GM18858 (cell line): ENCODE measurements around the gene NCOA7.
"Not testable (repeated sequence)": the region's sequence is repeated elsewhere in the genome, so short reads cannot be mapped to it uniquely, and the experiment has no call there.

Experiments used
- ATAC-seq: cut with Tn5 transposase; IDR thresholded peaks from one replicate; pipeline ENCODE4 v1.9.1; 2021; ENCODE audit not compliant: unreplicated experiment

The NCOA7 gene

DNA sequence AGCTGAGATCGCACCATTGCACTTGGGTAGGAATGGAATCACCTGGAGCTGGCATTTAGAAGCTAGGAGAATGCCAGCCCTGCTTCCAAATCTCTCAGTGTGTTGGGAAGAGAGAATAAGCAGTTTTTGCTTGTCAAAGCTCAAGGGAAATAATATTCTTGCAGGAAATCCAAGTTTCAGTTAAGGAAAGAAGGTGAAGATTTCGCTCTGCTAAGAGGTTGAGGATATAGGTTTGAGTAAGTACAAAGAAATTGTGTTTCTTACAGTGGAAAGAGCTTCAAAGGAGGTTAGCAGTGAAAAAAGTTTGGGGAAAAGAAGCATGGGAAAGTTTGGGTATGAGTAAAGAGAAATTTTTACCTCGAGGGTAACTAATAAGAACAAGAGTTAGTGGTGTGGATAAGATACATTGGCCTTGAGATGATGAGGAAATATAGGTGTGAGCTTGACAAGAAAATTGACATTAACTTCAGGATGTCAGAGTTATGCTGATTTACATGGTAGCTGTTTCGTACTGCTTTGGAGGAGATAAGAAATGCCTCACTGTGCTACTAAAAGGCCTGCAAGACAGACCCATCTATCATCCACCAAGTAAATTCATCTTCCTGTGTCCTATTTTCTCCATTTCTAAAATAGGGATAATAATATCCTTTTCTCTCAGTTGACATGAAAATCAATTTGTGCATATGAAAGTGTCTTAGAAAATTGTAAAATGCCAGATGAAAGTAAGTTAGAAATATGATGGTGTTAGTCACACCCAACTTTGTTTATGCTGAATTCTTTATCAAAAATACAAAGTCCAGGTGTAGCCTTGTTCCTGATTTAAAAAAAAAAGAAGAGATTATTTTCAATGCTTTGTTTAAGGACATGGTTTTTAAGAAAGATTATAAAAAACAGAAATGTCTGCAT, 153.0 kb downstream of the NCOA7 start:
- ATAC-seq = no peak

DNA sequence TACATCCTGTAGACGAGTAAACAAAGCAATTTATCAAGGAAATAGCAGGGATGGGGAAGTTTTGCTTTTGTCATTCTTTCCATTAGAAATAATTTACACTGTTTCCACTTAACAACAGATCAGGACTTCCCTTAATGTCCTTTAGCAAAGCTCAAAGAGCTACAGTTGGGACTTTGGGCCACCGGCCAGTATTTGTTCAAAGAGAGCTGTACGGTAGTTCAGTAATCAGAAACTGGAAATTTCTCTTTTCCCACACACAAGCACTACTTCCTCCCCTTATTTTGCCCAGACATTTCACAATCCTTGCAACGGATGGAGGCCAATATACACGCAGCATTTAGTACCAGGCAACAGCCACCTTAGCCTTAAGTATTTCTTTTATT, 153.7 kb downstream of the NCOA7 start:
- ATAC-seq = no peak

DNA sequence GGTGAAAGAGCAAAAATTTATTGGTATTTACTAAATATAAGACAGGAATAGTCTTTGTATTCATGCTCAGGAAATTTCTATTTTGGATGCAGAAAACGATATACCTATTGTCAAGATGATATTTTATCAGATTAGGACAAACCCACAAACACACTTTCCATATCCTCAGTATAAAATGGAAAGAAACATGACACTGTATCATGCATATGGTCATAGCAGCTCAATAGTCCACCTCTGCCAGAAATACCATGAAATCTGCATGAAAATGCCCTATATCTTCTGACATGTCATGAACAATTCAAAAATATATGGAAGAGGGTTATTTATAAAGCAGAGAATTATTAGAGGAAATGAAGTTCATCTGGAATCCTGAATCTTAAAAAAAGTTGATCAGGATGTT, 154.1 kb downstream of the NCOA7 start:
- ATAC-seq = no peak

DNA sequence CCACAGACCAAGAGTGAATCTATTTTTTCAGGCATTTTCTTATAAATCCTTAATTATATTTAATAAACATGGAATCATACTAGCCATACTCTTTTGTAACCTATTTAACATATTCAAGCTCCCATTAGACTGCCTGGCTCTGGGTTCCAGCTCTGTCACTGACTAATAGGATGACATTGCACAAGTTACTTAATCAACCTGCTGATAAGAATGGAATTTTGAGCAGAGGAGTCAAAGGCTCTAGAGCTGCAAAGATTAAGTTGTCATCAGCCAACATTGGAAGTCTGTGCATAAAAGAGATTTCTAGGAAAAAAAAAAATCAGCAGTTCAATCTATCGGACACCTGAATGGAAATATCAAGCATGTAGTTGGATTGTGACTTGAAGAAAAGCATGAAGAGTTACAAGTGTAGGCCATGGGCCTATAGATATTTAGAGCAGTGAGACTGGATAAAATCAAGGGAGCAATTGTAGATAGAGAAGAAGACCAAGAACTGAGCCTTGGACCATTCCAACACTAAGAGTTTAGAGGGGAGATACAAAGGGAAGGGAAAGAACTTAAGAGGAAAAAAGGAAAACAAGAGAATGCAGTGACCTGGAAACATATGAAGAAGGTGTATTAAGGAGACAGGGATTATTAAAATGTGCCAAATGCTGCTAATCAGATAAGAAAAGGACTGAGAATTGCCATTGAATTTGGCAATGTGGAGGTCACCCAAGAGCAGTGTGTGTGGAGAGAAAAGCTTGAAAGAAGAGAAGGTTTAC, 154.8 kb downstream of the NCOA7 start:
- no peak for ATAC-seq

DNA sequence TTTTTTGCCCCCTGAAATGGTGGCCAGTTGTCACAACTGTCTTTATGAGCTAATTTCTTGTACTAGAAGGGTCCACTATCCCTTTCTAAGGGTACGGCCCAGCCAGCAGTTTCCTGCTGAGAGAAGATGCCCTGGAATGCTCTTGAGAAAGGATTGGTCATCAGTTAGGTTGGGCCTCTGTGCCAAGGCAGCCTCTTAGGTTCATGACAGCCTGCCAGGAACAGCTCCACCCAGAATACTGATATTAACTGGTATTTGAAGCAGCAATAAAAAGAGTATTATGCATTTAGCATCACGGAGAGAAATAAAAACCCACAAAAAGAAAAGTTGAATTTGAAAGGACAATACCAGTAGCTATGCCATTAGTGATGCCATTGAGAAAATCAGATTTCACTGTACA, 156.9 kb downstream of the NCOA7 start:
- ATAC-seq = no peak

DNA sequence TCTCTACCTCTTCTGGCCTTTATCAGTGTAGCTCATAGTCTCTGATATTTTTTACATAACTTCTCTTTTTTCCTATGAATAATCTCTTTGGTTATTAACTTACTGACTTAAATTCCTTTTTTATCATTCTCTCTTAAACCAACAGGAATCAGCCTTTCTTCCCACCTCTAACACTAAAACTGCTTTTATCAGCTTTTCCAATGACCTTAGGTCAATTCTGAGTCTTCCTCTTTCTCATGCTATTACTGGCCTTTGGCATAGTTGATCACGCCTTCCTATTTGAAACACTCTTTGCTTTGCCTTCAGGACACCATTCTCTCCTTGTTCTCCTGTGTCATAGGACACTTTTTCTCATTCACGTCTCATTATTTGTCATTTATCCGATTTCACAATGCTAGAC, 157.7 kb downstream of the NCOA7 start:
- ATAC-seq = no peak

DNA sequence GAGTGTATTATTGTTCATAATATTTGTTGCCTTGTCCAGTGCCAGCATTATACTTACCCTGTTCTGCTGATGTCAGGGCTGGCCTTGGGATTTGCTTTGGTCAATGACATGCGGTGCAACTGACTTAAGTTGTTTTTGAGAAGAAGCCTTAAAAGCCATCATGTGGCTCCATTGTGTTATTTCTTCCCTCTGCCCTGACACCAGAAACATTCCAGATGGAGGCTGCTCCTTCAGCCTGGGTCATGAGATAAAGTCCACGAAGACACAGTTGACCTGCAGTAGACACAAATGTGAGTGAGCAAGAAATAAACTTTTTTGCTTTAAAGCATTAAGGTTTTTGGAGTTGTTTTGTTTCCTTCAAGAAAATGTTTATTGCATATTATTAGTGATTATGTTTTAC, 158.3 kb downstream of the NCOA7 start:
- ATAC-seq = no peak

DNA sequence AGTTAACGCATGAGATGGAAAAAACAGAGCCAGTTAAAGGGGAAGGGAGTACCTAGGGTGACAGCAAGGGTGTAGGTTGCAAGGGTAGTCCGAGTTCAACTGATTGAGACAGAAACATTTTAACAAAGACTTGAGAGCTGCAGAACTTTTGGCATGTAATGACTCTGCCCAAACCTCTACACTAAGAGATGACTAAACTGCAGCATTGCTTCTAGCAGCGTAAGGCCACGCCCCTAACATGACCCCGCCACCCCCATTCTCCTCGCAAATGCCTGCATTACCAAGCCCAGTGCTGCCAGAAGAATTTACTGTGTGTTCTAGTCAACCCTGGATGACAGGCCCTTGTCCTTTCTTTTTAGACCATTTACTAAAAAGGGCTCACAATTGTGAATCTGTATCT, 159.5 kb downstream of the NCOA7 start:
- no peak for ATAC-seq

DNA sequence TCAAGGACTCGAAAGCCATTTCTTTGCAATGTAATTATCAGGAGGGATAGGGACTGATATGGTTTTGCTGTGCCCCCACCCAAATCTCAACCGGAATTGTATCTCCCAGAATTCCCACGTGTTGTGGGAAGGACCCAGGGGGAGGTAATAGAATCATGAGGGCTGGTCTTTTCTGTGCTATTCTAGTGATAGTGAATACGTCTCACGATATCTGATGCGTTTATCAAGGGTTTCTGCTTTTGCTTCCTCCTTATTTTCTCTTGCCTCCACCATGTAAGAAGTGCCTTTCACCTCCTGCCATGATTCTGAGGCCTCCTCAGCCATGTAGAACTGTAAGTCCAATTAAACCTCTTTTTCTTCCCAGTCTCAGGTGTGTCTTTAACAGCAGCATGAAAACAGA, 160.0 kb downstream of the NCOA7 start:
- not testable (repeated sequence) for ATAC-seq

DNA sequence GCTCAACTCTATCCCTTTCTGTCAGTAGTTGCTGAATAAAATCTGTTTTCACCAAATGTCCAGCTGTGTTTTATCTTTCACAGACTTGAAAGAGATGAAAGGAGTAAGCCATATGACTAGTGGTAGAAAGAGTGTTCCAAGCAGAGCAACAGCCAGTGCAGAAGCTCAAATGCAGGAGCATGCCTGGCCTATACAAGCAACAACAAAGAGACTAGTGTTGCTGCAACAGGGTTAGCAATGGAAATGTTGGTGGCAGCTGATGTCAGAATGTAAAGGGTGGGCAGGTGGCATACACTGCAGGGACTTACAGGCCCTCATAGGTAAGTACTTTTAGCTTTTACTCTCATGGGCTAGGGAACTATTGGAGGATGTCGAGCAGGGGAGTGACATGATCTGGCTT, 160.6 kb downstream of the NCOA7 start:
- no peak for ATAC-seq

DNA sequence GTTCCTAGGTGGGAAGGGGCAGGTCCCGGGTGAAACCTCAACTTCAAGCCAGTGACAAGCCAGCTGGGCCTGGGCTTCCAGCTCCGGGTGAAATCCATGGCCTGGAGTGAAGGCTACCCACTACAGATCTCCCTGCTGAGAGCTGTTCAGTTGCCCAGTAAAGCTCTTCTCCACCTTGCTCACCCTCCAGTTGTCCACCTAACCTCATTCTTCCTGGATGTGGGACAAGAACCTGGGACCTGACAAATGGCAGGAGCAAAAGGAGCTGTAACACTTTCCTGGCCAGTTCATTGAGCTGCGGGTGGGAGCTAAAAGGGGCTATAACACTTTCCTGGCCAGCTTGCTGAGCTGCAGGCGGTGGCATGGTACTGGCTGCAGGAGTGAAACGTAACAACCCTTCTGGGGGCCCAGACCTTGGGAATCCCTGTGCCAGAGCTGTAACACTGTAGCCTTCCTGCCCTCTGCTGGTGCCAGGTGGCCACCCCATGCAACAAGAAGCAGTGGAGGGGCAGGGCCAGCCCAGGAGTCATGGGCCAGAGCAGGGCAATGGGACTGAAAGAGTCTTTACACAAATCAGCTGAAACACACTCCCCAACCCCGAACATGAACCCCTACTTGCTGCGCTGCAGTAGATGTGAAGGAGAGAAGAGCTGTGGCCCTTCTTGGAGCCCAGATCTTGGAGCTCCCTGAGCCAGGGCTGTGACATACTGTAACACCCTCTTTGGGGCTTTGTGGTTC, 162.2 kb downstream of the NCOA7 start:
- ATAC-seq = no peak

DNA sequence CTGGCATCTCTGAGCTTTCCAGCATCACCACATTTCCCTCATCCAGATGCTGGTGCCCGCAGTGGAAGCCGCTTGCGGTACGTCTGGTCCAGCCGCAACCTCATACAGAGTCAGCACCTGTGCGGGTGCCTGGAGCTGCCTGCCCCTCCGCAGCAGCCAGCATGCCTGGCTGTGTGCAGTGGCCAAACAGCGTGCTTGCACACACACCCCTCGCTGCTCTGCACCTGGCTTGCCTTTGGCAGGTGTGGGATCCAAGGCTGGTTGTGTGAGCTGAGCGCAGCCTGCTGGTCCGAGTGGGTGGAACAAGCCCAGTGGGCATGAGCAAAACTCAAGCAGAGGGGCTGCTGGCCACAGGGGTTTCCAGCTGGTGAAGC, 162.7 kb downstream of the NCOA7 start:
- no peak for ATAC-seq

DNA sequence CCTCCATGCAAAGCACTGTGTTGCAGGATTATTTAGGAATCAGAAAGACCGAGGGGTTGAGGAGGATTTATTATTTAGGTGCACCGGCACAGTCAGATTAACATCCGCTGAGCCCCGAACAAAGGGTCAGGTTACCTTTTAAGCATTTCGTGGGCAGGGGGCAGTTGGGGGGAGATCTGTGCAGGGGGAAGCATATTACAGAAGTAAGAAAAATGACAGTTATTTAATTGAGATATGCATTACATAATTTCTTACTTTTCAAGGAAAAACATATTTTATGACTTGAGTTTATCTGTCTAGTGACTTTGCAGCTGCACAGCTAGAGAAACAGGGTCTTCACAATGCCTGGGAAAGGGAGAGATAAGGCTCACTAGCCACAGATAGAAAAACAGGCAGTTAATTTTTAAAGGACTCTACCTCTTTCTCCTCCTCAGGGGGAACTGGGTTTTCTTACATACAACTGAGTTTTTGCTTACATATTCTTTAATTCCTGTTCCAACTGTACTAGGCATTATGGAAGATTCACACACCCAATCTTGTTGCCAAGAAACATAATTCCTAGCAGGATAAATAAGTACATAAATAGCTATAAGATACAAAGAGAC, 164.1 kb downstream of the NCOA7 start:
- no peak for ATAC-seq

DNA sequence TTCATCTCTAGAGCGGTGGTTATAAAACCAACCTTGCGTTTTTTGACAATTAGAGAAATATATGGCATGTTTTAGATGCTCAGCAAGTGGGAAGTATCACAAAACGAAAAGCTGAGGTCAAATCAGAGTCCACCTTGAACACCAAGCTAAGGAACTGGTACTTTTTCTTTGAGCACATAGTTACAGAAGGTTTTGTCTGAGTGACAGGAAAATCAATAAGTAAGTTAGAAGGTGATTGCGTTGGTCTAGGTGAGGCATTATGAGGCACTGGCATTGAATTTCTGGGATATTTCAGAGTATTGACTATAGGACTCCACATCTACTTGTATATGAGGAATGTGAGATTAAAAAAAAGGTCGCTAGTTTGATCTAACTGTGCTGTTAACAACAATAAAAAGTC, 165.2 kb downstream of the NCOA7 start:
- no peak for ATAC-seq

DNA sequence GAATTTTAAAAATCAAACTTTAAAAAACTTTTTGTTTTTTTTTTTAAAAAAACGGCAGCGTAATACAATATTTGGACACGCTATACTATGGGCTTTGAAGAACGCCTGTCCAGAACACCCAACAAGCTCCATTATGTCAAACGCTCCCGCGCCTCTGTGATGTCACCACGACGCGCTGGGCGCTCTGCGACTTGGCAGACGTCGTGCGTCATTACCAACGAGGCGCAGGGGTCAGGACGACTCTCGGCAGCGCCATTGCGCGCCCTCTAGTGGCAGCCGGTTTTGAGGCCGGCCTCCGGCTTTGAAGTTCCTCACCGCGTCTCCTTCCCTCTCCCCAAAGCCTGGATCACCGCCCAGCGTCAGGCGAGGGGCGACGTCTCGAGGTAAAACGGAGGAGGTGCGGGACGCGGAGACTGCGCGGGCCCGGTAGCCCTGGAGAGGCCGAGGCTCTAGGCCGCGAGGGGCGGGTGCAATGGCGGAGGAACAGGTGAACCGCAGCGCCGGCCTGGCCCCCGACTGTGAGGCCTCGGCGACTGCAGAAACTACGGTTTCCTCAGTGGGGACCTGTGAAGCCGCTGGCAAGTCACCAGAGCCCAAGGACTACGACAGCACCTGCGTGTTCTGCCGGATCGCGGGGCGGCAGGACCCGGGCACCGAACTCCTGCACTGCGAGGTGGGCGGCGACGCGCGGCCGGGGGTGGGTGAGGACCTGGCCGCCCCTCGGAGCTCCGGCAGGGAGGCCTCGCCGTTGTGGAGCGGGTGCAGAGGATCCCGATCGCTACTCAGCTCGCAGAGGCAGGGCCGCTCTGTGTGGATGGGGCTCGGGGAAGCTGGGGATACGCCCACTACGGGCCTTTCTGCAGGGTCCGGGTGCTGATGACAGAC, 166.0 kb downstream of the NCOA7 start, which contains the start of gene HINT3:
TSS of gene HINT3 (plus strand) at position 265 of the 885 bp plus-strand sequence. CDS start at position 473, 208 bp downstream.
- peak; percentile 94 for ATAC-seq

DNA sequence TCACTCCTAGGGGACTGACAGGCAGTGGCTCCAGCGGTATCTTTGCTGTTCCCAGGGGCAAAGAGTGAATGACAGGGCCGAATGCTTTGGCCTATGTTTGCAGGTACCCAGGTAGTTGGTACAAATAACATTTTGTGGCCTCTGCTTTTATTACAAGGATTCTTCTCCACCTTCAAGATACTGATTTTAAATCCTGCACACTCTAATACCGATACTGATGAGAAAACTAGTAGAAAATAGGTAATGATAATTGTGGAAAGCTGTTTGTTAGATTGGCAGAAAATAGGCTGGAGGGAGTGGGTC, 166.6 kb downstream of the NCOA7 start:
- ATAC-seq = no peak

DNA sequence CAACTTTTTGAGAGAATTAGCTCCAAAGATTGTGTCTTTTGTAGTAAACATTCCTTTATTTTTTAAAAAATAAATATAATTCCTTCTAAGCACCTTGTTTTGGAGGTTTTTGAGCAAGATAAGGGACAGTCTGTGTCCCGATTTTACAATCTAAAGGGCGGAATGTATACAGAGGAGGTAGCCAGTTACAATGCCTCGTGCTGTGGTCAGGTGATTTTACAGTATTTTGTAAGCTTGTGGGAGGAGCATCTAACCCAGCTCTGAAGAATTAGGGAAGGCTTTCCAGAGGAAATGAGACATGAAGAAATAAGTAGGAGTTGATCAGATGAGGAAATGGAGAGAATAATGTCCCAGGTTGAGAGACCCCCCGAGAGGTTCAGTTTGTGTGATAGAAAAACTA, 167.1 kb downstream of the NCOA7 start:
- no peak for ATAC-seq

DNA sequence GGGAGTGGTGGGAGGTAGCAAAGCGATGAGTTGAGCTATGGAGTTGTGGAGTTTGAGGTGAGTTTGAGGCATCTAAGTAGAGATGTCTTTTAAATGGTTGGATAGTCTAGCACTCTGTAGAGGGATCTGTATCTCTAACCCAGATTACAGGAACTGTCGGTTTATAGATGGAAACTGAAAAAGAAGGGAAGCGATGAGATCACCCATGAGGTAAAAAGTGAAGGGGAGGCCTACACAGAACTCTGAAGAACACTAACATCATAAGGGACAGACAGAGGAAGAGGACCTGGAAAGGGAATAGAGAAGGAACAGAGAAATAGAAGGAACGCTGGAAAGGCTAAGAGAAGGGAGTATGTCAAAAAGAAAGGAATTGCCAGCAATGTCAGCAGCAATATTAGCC, 168.3 kb downstream of the NCOA7 start:
- ATAC-seq = no peak

DNA sequence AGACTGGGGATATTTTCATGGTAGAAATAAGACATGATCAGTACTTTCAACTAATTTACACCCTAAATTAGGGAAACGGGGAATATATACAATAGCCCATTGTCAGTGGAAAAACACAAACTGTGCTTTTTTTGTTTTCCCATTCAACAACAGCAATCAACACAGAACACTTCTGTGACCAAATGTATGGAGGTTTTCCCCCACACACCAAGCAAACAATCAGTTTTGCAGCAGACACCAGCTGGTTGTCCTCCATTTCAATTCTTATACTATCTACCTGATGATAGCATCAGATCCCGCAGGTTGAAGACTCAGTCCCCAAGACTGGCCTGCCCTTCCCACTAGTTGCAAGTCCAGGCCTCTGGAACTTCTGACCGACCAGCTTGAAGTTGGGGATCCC, 170.4 kb downstream of the NCOA7 start:
- no peak for ATAC-seq

DNA sequence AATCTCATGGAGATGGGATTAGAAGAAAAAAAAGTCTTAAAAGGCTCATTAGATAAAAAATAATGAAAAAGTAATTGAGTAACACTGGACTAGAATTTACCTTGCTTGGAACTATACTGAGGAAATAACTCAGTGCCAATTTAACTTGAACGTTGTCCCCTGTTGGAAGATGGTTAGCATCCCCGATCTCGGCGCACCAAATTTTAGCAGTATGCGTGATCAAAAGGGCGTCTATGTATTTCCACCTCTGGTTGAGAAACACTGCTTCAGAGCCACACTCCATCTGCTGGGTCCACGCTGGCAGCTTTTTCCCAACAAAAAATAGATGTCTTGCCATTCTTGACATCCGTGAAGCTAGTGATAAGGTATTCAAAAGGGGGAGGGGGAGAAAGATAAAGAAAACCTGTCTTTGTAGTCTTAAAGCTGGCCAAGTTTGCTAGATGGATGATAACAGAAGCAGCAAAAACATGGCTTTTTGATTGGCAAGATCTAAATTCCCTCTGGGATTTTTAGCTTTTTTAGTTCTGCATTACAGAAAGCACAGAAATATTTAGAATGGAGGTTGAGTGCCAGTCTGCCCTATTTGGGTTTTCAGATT, 172.2 kb downstream of the NCOA7 start:
- ATAC-seq = no peak
